Fibroblast of lung (primary cell): ENCODE measurements around the gene NELFB. TPM values are rescaled to one million over a fixed set of nuclear protein-coding genes. Genes with fewer than 3 reads are reported as not detected.

Source experiments
- DNase-seq, 2 donors: peaks; one replicate each; pipeline versions ENCODE4 v3.0.0 to v3.0.0-alpha.2; 2010; ENCODE audit warnings: low read depth in 2 of 2
- H2AFZ ChIP-seq: 2 replicates; pipeline ENCODE4 v1.5.1; 2012; ENCODE audit warnings: low read length, control low read depth, inconsistent platforms
- H3K27ac ChIP-seq: 2 replicates; pipeline ENCODE4 v1.5.1; 2011; ENCODE audit warnings: low read length, control low read depth; ENCODE audit not compliant: insufficient read depth
- H3K27me3 ChIP-seq: 2 replicates; pipeline ENCODE4 v1.5.1; 2011; ENCODE audit warnings: mild to moderate bottlenecking, low read length; ENCODE audit not compliant: control insufficient read depth, insufficient read depth
- H3K36me3 ChIP-seq: 2 replicates; pipeline ENCODE4 v1.5.1; 2011; ENCODE audit warnings: low read length; ENCODE audit not compliant: control insufficient read depth, insufficient read depth
- H3K4me1 ChIP-seq: 2 replicates; pipeline ENCODE4 v1.5.1; 2011; ENCODE audit warnings: low read length; ENCODE audit not compliant: control insufficient read depth, insufficient read depth; ENCODE audit errors: extremely low read depth
- H3K4me2 ChIP-seq: 2 replicates; pipeline ENCODE4 v1.5.1; 2011; ENCODE audit warnings: low read length, control low read depth; ENCODE audit not compliant: insufficient read depth; ENCODE audit errors: extremely low read depth
- H3K4me3 ChIP-seq, 4 experiments: fragments of 200-600 bp in 1 of 4; sonication (generic) in 1 of 4; replicated peaks in 1 of 4; 2 replicates each; pipeline ENCODE4 v1.5.1; 2011 to 2016; ENCODE audit warnings: low read length in 4 of 4, low read depth in 3 of 4, mild to moderate bottlenecking in 3 of 4, control low read depth in 2 of 4, inconsistent platforms in 1 of 4, mixed read lengths in 1 of 4; ENCODE audit not compliant: insufficient read depth in 1 of 4; ENCODE audit errors: control extremely low read depth in 1 of 4
- H3K79me2 ChIP-seq: 2 replicates; pipeline ENCODE4 v1.5.1; 2012; ENCODE audit warnings: mild to moderate bottlenecking, low read length, inconsistent platforms; ENCODE audit not compliant: control insufficient read depth, insufficient read depth
- H3K9ac ChIP-seq: 2 replicates; pipeline ENCODE4 v1.5.1; 2011; ENCODE audit warnings: mild to moderate bottlenecking, low read length, control low read depth; ENCODE audit not compliant: insufficient read depth
- H3K9me3 ChIP-seq: 2 replicates; pipeline ENCODE4 v1.5.1; 2012; ENCODE audit warnings: low read depth, low read length; ENCODE audit not compliant: control insufficient read depth, insufficient read depth
- H4K20me1 ChIP-seq: 2 replicates; pipeline ENCODE4 v1.5.1; 2011; ENCODE audit warnings: low read length; ENCODE audit not compliant: control insufficient read depth, insufficient read depth; ENCODE audit errors: extremely low read depth
- EZH2 ChIP-seq: IDR thresholded peaks from 2 replicates; pipeline ENCODE4 v1.5.1; 2012; ENCODE audit warnings: low read length, control low read depth, mild to moderate bottlenecking; ENCODE audit errors: missing control alignments
- polyA plus RNA-seq, 2 donors: library from polyadenylated mRNA; depleted of rRNA in 1 of 2; stranded (reverse) in 1 of 2; unstranded in 1 of 2; fragments of >200 nt; gene quantifications; 2 replicates each; pipeline ENCODE4 v1.2.1, GENCODE V29; 2011 to 2012; ENCODE audit warnings: missing spikeins in 1 of 2
- total RNA-seq: library from RNA; depleted of rRNA; stranded (reverse); fragments of >200 nt; gene quantifications from 2 replicates; pipeline ENCODE4 v1.2.1, GENCODE V29; 2014
- TF ChIP-seq, protein P1 (sequence below), 2 donors: IDR thresholded peaks in 1 of 2; conservative IDR thresholded peaks in 1 of 2; 1 replicate in 1 of 2; 2 replicates in 1 of 2; pipeline ENCODE4 v1.5.1; 2011 to 2012; ENCODE audit warnings: low read length in 2 of 2, control low read depth in 1 of 2, inconsistent platforms in 1 of 2, low read depth in 1 of 2, mild to moderate bottlenecking in 1 of 2

Gene NELFB
- total and polyA plus RNA-seq, 2 donors (not counting 1 experiment from before 2014, with no cell fraction given): 23.5 to 50.0 TPM

DNA sequence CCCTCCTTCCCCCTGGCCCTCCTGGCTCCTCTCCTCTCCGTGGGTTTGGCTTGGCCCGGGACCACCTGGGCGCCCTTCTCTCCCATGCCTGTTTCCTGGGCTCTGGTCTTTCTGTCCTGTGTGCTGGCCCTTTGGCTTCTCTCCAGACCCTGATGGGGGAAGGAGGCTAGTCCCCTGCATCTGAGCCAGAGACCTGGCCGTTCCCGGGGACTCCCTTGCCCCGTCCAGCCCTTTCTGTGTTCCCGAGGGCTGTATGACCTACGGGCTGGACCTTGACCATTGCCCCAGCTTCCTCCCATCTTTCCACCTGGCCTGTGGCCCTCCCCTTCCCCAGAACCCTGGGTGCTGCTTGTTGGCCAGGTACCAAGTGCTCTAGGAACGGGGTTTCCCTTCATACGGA, 8.4 kb downstream of the NELFB start:
- H3K4me1 ChIP-seq: peaks cover under 1% of the 10 kb centered on the region
- H3K79me2 ChIP-seq: peaks cover 2% of the 10 kb centered on the region
- no peak overlapping the region for H3K27ac ChIP-seq
- H3K36me3 ChIP-seq: peaks cover 26% of the 10 kb centered on the region
- H3K27me3 ChIP-seq: no peaks in the 10 kb centered on the region
- no peak overlapping the region for H3K4me2 ChIP-seq
- TF ChIP-seq EZH2: no peak
- TF ChIP-seq, protein P1, sequence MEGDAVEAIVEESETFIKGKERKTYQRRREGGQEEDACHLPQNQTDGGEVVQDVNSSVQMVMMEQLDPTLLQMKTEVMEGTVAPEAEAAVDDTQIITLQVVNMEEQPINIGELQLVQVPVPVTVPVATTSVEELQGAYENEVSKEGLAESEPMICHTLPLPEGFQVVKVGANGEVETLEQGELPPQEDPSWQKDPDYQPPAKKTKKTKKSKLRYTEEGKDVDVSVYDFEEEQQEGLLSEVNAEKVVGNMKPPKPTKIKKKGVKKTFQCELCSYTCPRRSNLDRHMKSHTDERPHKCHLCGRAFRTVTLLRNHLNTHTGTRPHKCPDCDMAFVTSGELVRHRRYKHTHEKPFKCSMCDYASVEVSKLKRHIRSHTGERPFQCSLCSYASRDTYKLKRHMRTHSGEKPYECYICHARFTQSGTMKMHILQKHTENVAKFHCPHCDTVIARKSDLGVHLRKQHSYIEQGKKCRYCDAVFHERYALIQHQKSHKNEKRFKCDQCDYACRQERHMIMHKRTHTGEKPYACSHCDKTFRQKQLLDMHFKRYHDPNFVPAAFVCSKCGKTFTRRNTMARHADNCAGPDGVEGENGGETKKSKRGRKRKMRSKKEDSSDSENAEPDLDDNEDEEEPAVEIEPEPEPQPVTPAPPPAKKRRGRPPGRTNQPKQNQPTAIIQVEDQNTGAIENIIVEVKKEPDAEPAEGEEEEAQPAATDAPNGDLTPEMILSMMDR (conservative IDR thresholded peaks at IDR 0.05 in 1 of 2, IDR thresholded peaks at IDR 0.05 in 1 of 2; ENCODE audit: low read depth in 1 of 2, low read length in 2 of 2): no peak
- no peaks in the 10 kb centered on the region for H4K20me1 ChIP-seq
- no peak overlapping the region for H3K9ac ChIP-seq
- DNase-seq: no peak
- H2AFZ ChIP-seq: no peak overlapping the region
- no peak overlapping the region for H3K4me3 ChIP-seq
- no peaks in the 10 kb centered on the region for H3K9me3 ChIP-seq

DNA sequence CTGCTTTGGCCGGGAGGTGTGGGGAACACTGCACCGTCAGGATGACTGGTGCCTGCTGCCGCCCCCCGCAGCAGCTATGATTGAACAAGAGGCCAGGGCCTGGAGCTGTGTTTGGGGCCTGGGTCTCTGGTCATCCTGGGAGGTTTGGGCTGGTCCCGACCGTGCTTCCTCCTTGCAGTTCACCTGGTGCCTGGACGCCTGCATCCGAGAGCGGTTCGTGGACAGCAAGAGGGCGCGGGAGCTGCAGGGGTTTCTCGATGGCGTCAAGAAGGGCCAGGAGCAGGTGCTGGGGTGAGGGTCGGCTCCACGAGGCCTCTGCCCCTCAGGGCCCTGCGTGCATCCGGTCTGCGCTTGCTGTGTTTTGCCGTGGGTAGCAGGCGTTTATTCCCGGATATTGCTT, 8.9 kb downstream of the NELFB start:
- DNase-seq: no peak
- H3K27ac ChIP-seq: no peak overlapping the region
- H4K20me1 ChIP-seq: no peaks in the 10 kb centered on the region
- H3K79me2 ChIP-seq: peaks cover 2% of the 10 kb centered on the region
- H3K4me2 ChIP-seq: no peak overlapping the region
- no peak overlapping the region for H2AFZ ChIP-seq
- no peak overlapping the region for H3K9ac ChIP-seq
- H3K4me1 ChIP-seq: peaks cover 6% of the 10 kb centered on the region
- no peak for TF ChIP-seq EZH2
- TF ChIP-seq, protein P1 (conservative IDR thresholded peaks at IDR 0.05 in 1 of 2, IDR thresholded peaks at IDR 0.05 in 1 of 2; ENCODE audit: low read depth in 1 of 2, low read length in 2 of 2): no peak
- H3K27me3 ChIP-seq: no peaks in the 10 kb centered on the region
- H3K9me3 ChIP-seq: no peaks in the 10 kb centered on the region
- H3K4me3 ChIP-seq: no peak overlapping the region
- peaks cover 29% of the 10 kb centered on the region for H3K36me3 ChIP-seq

DNA sequence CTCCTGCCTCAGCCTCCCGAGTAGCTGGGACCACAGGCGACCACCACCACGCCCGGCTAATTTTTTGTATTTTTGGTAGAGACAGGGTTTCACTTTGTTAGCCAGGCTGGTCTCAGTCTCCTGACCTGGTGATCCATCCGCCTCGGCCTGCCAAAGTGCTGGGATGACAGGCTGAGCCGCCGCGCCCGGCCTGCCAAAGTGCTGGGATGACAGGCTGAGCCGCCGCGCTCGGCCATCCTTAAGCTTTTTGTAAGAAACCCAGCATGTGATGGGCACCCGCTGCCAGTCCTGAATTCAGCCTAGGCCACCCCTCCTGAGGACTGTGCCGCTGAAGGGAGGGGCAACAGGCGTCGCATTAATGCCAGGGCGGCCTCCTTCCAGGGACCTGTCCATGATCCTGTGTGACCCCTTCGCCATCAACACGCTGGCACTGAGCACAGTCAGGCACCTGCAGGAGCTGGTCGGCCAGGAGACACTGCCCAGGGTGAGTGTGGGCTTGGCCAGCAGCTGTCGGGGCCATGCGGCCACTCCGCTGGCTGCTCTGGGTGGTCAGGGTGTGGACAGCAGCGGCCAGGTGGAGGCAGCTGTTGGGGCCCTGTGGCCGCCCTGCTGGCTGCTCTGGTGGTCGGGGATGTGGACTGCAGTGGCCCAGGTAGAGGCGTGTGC, 10.5 kb downstream of the NELFB start:
- DNase-seq: no peak
- Histone ChIP-seq H4K20me1 (no peaks in the 10 kb centered on the region), H3K9ac (no peak overlapping the region), H3K27me3 (no peaks in the 10 kb centered on the region), H3K36me3 (peaks cover 30% of the 10 kb centered on the region), H3K4me2 (no peak overlapping the region), H3K79me2 (no peaks in the 10 kb centered on the region), H2AFZ (no peak overlapping the region), H3K27ac (no peak overlapping the region), H3K9me3 (no peaks in the 10 kb centered on the region), H3K4me3 (no peak overlapping the region), H3K4me1 (peaks cover 11% of the 10 kb centered on the region)
- TF ChIP-seq, protein P1 (conservative IDR thresholded peaks at IDR 0.05 in 1 of 2, IDR thresholded peaks at IDR 0.05 in 1 of 2; ENCODE audit: low read depth in 1 of 2, low read length in 2 of 2): no peak
- no peak for TF ChIP-seq EZH2
